ENCODE measurements around the gene NOTO. TPM values are rescaled to one million over a fixed set of nuclear protein-coding genes. Genes with fewer than 3 reads are reported as not detected.

NOTO gene
- total and polyA plus RNA-seq, 2 of the 8 experiments (the other 6 are each of a cell fraction or from before 2014, with no cell fraction given) = 0.33 to 0.54 TPM

DNA sequence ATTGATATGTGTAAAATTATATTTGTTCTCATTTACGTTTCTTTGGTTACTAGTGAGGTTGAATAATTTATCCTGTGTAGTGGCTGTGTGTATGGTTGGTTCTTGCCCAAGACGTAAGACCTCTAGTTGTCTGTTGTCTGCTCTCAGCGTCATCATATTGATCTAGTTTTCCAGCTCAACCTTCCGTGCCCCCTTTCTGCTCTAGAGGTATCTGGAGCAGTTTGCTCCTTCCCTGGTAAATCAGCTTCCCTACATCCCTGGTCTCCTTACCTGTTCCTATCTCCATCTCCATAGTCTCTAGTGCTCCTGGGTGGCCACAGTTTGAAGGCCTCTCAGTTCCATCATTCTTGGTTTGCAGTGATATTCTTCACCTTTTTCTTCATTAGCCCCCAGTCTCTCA, 12.9 kb downstream of the NOTO start:
- H3K79me1 ChIP-seq (ENCODE audit: low read depth, low read length) = peaks cover 15% of the 10 kb centered on the region
- H3K14ac ChIP-seq (ENCODE audit: insufficient read length) = no peak overlapping the region
- H3K23ac ChIP-seq (ENCODE audit: insufficient read length) = no peak overlapping the region
- no peak overlapping the region for H3K4ac ChIP-seq (replicated peaks; ENCODE audit: insufficient read length, low read depth, low read length)
- H2AK5ac ChIP-seq (ENCODE audit: low read depth, low read length) = no peak overlapping the region
- no peak overlapping the region for H4K91ac ChIP-seq (replicated peaks; ENCODE audit: insufficient read length, low read length)
- no peaks in the 10 kb centered on the region for H3K9me3 ChIP-seq (ENCODE audit: insufficient read depth in 2 of 2, low read depth in 1 of 2, low read length in 1 of 2)
- DNase-seq (ENCODE audit: low read depth in 1 of 2, low spot score in 2 of 2) (no peak), FAIRE-seq (no peak)
- H3K18ac ChIP-seq (ENCODE audit: extremely low read depth, low read length) = no peak overlapping the region
- POLR2A ChIA-PET (ENCODE audit: partially characterized antibody) = interaction anchor here (0.9 to 11.5 kb wide), 4 partner anchors 8 to 62 kb away, joined by 3 to 113 read pairs (median 9); partner anchors contain the start of genes CCT7 and PRADC1
- H3K27ac ChIP-seq (ENCODE audit: low read depth, low read length) = no peak overlapping the region
- peaks cover 3 to 4% of the 10 kb centered on the region in 2 experiments for H4K20me1 ChIP-seq (replicated peaks in 1 of 2; ENCODE audit: control insufficient read depth in 1 of 2, insufficient read depth in 2 of 2, low read length in 2 of 2)
- CTCF ChIA-PET (ENCODE audit: partially characterized antibody) = interaction anchor here (0.7 to 2.4 kb wide), 2 partner anchors 35 to 38 kb away, joined by 3 to 8 read pairs; no protein-coding TSS in a partner anchor
- H3K9ac ChIP-seq (replicated peaks in 1 of 4; ENCODE audit: extremely low read depth in 1 of 4, low read depth in 3 of 4, low read length in 3 of 4) = no peak overlapping the region
- H3K4me2 ChIP-seq (ENCODE audit: insufficient read depth in 1 of 2, low read depth in 2 of 2, low read length in 2 of 2) = peak overlapping the region; percentile 73 to 78; a peak in 3 of 4 replicates
- no peak overlapping the region for H3K56ac ChIP-seq (replicated peaks; ENCODE audit: insufficient read length, low read depth, low read length)
- peaks cover 0 to 3% (median 0%) of the 10 kb centered on the region in 4 experiments; a peak in 1 of 7 replicates for H3K27me3 ChIP-seq (replicated peaks in 1 of 4; ENCODE audit: control insufficient read depth in 3 of 4, extremely low read depth in 1 of 4, insufficient read depth in 3 of 4, low read length in 3 of 4)
- H4K8ac ChIP-seq (ENCODE audit: extremely low read depth, insufficient read depth, low read length) = no peak overlapping the region
- no peak overlapping the region for H2BK12ac ChIP-seq (ENCODE audit: low read depth, low read length)
- H2BK120ac ChIP-seq (replicated peaks; ENCODE audit: low read depth, low read length) = no peak overlapping the region
- no peak overlapping the region for H2BK15ac ChIP-seq (ENCODE audit: low read length)
- H3K36me3 ChIP-seq (ENCODE audit: control insufficient read depth in 2 of 4, insufficient read depth in 4 of 4, low read length in 3 of 4) = peaks cover 0 to 2% (median 0%) of the 10 kb centered on the region in 4 experiments; a peak in 1 of 8 replicates
- H3K23me2 ChIP-seq (ENCODE audit: low read depth, low read length) = peaks cover 3% of the 10 kb centered on the region; the same call in 1 of the 2 replicates
- no peak overlapping the region for H2BK20ac ChIP-seq (ENCODE audit: low read length)
- no peak overlapping the region for H2AFZ ChIP-seq (ENCODE audit: low read length)
- H3K79me2 ChIP-seq (ENCODE audit: control insufficient read depth in 1 of 2, insufficient read depth in 2 of 2, low read length in 2 of 2) = peaks cover 5 to 38% of the 10 kb centered on the region in 2 experiments
- 80% methylated on average over 4 of the region's 4 CpGs; no CpG with 5 or more reads in 1 of the 2 experiments for WGBS, 2 experiments (ENCODE audit: extremely low coverage in 1 of 2, insufficient coverage in 1 of 2, insufficient read length in 1 of 2, insufficient replicate concordance in 2 of 2, low coverage in 1 of 2, low lambda C conversion rate in 2 of 2, missing lambda C conversion rate in 1 of 2)
- no peak overlapping the region for H4K5ac ChIP-seq (ENCODE audit: insufficient read length, low read depth, low read length)
- H2BK5ac ChIP-seq (ENCODE audit: low read depth, low read length) = no peak overlapping the region
- peaks cover 2 to 3% (median 3%) of the 10 kb centered on the region in 4 experiments; a peak in 4 of 7 replicates for H3K4me1 ChIP-seq (replicated peaks in 1 of 4; ENCODE audit: control insufficient read depth in 3 of 4, insufficient read depth in 4 of 4, low read length in 3 of 4)
- H3K4me3 ChIP-seq (ENCODE audit: extremely low read depth in 1 of 4, insufficient read depth in 2 of 4, low read depth in 3 of 4, low read length in 4 of 4) = peak overlapping the region; percentile 81 to 91 (median 86); a peak in 7 of 8 replicates
- TF ChIP-seq CHD2 (IDR thresholded peaks at IDR 0.05; ENCODE audit: low read length) = no peak
- no peak for TF ChIP-seq HDAC2 (IDR thresholded peaks at IDR 0.05; ENCODE audit: borderline replicate concordance in 1 of 2, low read depth in 2 of 2, low read length in 2 of 2)
- TF ChIP-seq SP4 (IDR thresholded peaks at IDR 0.05; ENCODE audit: low read length) = no peak
- TF ChIP-seq EGR1 (IDR thresholded peaks at IDR 0.05; ENCODE audit: borderline replicate concordance, low read depth, low read length) = no peak
- no peak for TF ChIP-seq POU5F1 (IDR thresholded peaks at IDR 0.05; ENCODE audit: low read depth, low read length)
- no peak for TF ChIP-seq SP1 (IDR thresholded peaks at IDR 0.05; ENCODE audit: low read depth, low read length)
- no peak for TF ChIP-seq SIRT6 (IDR thresholded peaks at IDR 0.05; ENCODE audit: low read length)
- no peak for TF ChIP-seq SIN3A (conservative IDR thresholded peaks at IDR 0.05 in 1 of 2, IDR thresholded peaks at IDR 0.05 in 1 of 2; ENCODE audit: low read depth in 1 of 2, low read length in 2 of 2)
- TF ChIP-seq CHD1 (IDR thresholded peaks at IDR 0.05; ENCODE audit: low read depth, low read length) = no peak
- no peak for TF ChIP-seq EZH2 (IDR thresholded peaks at IDR 0.05; ENCODE audit: low read depth, low read length, severe bottlenecking)
- no peak for TF ChIP-seq POLR2AphosphoS5 (IDR thresholded peaks at IDR 0.05; ENCODE audit: low read depth, low read length)
- no peak for TF ChIP-seq ASH2L (IDR thresholded peaks at IDR 0.05; ENCODE audit: low read length)
- no peak for TF ChIP-seq CREB1 (IDR thresholded peaks at IDR 0.05)
- TF ChIP-seq FOSL1 (IDR thresholded peaks at IDR 0.05; ENCODE audit: insufficient read depth, low read depth, low read length) = no peak
- TF ChIP-seq JUN (IDR thresholded peaks at IDR 0.05; ENCODE audit: low read depth, low read length) = no peak

All from H1 (cell line).